Lung (tissue), 12 donors: ENCODE results near the gene GAS6. TPM values are rescaled to one million over a fixed set of nuclear protein-coding genes. Genes with fewer than 3 reads are reported as not detected.

Experiments
- ATAC-seq: fragments of 200-7000 bp; cut with Tn5 transposase; one replicate; pipeline ENCODE4 v1.9.1; 2020; ENCODE audit warnings: moderate number of reproducible peaks; ENCODE audit not compliant: insufficient read depth, low FRiP score
- DNase-seq, 3 donors: peaks; one replicate each; pipeline ENCODE4 v3.0.0-alpha.2; 2013 to 2017
- H3K27ac ChIP-seq, 2 donors: one replicate each; pipeline ENCODE4 v1.5.1; 2013; ENCODE audit warnings: mild to moderate bottlenecking in 2 of 2, moderate library complexity in 2 of 2, control low read depth in 1 of 2, inconsistent platforms in 1 of 2, low read depth in 1 of 2, low read length in 1 of 2
- H3K27me3 ChIP-seq, 3 donors: one replicate each; pipeline ENCODE4 v1.5.1; 2013; ENCODE audit warnings: low read length in 2 of 3; ENCODE audit not compliant: control insufficient read depth in 3 of 3, insufficient read depth in 3 of 3
- H3K36me3 ChIP-seq, 4 donors: one replicate each; pipeline ENCODE4 v1.5.1; 2013; ENCODE audit warnings: low read length in 4 of 4, mild to moderate bottlenecking in 1 of 4, moderate library complexity in 1 of 4; ENCODE audit not compliant: control insufficient read depth in 4 of 4, insufficient read depth in 4 of 4
- H3K4me1 ChIP-seq, 5 donors: one replicate each; pipeline ENCODE4 v1.5.1; 2013; ENCODE audit warnings: low read length in 5 of 5, mild to moderate bottlenecking in 2 of 5, moderate library complexity in 1 of 5; ENCODE audit not compliant: control insufficient read depth in 5 of 5, insufficient read depth in 5 of 5
- H3K4me3 ChIP-seq: one replicate; pipeline ENCODE4 v1.5.1; 2013; ENCODE audit warnings: mild to moderate bottlenecking, control low read depth, moderate library complexity
- H3K9ac ChIP-seq, 2 donors: one replicate each; pipeline ENCODE4 v1.5.1; 2013; ENCODE audit warnings: low read length in 2 of 2, control low read depth in 1 of 2; ENCODE audit not compliant: insufficient read depth in 1 of 2
- H3K9me3 ChIP-seq, 4 donors: one replicate each; pipeline ENCODE4 v1.5.1; 2013; ENCODE audit warnings: low read length in 3 of 4, mild to moderate bottlenecking in 1 of 4, moderate library complexity in 1 of 4; ENCODE audit not compliant: control insufficient read depth in 4 of 4, insufficient read depth in 3 of 4
- CTCF ChIP-seq: IDR thresholded peaks from 2 replicates; pipeline ENCODE4 v1.5.1; 2012; ENCODE audit warnings: mild to moderate bottlenecking; ENCODE audit errors: control extremely low read depth, extremely low read depth
- WGBS, 2 donors: extraction: QIAGEN DNeasy Blood & Tissue Kit; methylation state at CpG; one replicate each; pipeline ENCODE4 v1.1.7; 2013; 5-methylcytosine and 5-hydroxymethylcytosine counted together
- polyA plus RNA-seq, 2 donors: library from polyadenylated mRNA; stranded (reverse); fragments of 200-250 nt; gene quantifications; one replicate each; pipeline ENCODE4 v1.2.1, GENCODE V29; 2013
- total RNA-seq, 2 donors: library from RNA; depleted of rRNA in 1 of 2; stranded (reverse); fragments of >200 nt in 1 of 2; gene quantifications; one replicate each; pipeline ENCODE4 v1.2.1, GENCODE V29; 2014 to 2021
- donor health status: control.
- donor health status: control.
- donor health status: Bipolar disorder and iron deficiency.
- donor health status: healthy.
- donor health status: DM: yes; HTN: yes; CAD: no.

Gene GAS6
- total and polyA plus RNA-seq, 4 donors = 61.8 to 107 (median 76.1) TPM

GRCh38 chr13:113816946-113817859, 46.7 kb downstream of the GAS6 start:
- WGBS, 2 donors = 25% methylated on average over 21 to 24 of the region's 24 CpGs
- DNase-seq (peak; percentile 74 to 86 (median 86)), ATAC-seq (peak; percentile 61)
- Histone ChIP-seq H3K36me3 (peaks cover 0 to 2% (median 0%) of the 10 kb centered on the region in 4 donors), H3K4me3 (no peak overlapping the region), H3K4me1 (peaks cover 0 to 28% (median 14%) of the 10 kb centered on the region in 5 donors), H3K9ac (no peak overlapping the region), H3K9me3 (no peaks in the 10 kb centered on the region), H3K27ac (peak overlapping the region in 1 of 2 donors; percentile 44), H3K27me3 (no peaks in the 10 kb centered on the region)
- TF ChIP-seq CTCF = peak; percentile 78

- Histone ChIP-seq H3K9me3 (no peaks in the 10 kb centered on the region), H3K36me3 (no peaks in the 10 kb centered on the region), H3K27ac (peak overlapping the region in 1 of 2 donors; percentile 1), H3K27me3 (no peaks in the 10 kb centered on the region), H3K4me1 (peaks cover 0 to 24% (median 12%) of the 10 kb centered on the region in 5 donors), H3K9ac (no peak overlapping the region), H3K4me3 (no peak overlapping the region)
- DNase-seq (no peak), ATAC-seq (no peak)
- WGBS, 2 donors = 60 to 63% methylated on average over 25 of the region's 25 CpGs
- TF ChIP-seq CTCF = no peak
Measured at GRCh38 chr13:113816254-113816929, 47.5 kb downstream of the GAS6 start.

GRCh38 chr13:113815151-113816058, 48.5 kb downstream of the GAS6 start:
- no peak for ATAC-seq

More at GRCh38 chr13:113815151-113816058, 48.5 kb downstream of the GAS6 start:
- Histone ChIP-seq H3K36me3 (no peaks in the 10 kb centered on the region), H3K9me3 (no peaks in the 10 kb centered on the region), H3K9ac (no peak overlapping the region), H3K27me3 (no peaks in the 10 kb centered on the region), H3K4me1 (peaks cover 0 to 24% (median 3%) of the 10 kb centered on the region in 5 donors), H3K27ac (peak overlapping the region in 1 of 2 donors; percentile 5), H3K4me3 (no peak overlapping the region)
- no peak for TF ChIP-seq CTCF
- no peak for DNase-seq
- 59 to 64% methylated on average over 42 of the region's 42 CpGs for WGBS, 2 donors
